ENCODE measurements around the gene CCDC33. TPM values are rescaled to one million over a fixed set of nuclear protein-coding genes. Genes with fewer than 3 reads are reported as not detected.

The CCDC33 gene
- total RNA-seq, 2 donors from 2014 or later = 1.5 TPM; not detected in 1

DNA sequence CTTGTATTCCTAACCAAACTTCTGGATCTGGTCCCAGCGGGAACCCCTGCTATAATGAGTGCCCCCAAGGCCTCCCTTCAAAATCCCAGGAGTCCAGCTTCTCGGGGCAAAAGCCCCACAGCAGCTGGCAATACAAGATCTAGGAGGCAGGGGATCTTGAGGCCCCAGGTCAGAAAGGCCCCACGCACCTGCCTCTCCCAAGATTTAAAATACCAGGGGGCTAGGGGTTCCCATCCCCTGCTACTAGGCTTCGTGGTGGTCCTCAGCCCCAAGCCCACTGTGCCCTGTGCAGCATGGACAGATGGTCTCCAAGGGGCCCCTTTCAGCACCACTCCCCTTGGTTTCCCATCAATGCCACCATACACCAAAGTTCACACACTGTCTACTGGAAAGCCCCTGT lies 147.2 kb downstream of the CCDC33 start:
- H3K9me3 ChIP-seq = no peaks in the 10 kb centered on the region
- TF ChIP-seq POLR2AphosphoS5 (IDR thresholded peaks at IDR 0.05) = no peak
- TF ChIP-seq POLR2A (IDR thresholded peaks at IDR 0.05) = no peak
- TF ChIP-seq, protein P1, sequence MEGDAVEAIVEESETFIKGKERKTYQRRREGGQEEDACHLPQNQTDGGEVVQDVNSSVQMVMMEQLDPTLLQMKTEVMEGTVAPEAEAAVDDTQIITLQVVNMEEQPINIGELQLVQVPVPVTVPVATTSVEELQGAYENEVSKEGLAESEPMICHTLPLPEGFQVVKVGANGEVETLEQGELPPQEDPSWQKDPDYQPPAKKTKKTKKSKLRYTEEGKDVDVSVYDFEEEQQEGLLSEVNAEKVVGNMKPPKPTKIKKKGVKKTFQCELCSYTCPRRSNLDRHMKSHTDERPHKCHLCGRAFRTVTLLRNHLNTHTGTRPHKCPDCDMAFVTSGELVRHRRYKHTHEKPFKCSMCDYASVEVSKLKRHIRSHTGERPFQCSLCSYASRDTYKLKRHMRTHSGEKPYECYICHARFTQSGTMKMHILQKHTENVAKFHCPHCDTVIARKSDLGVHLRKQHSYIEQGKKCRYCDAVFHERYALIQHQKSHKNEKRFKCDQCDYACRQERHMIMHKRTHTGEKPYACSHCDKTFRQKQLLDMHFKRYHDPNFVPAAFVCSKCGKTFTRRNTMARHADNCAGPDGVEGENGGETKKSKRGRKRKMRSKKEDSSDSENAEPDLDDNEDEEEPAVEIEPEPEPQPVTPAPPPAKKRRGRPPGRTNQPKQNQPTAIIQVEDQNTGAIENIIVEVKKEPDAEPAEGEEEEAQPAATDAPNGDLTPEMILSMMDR (IDR thresholded peaks at IDR 0.05) = no peak
- H3K36me3 ChIP-seq = no peaks in the 10 kb centered on the region
- DNase-seq (ENCODE audit: low spot score) = no peak
- no peak overlapping the region for H3K27ac ChIP-seq
- intact Hi-C loops (cut with DNase I) = no loop called here
- no peaks in the 10 kb centered on the region for H3K27me3 ChIP-seq (replicated peaks; ENCODE audit: insufficient read depth)
- 93% methylated on average over 4 of the region's 4 CpGs for WGBS
- no peaks in the 10 kb centered on the region for H3K4me1 ChIP-seq (replicated peaks)
- H3K4me3 ChIP-seq = no peak overlapping the region

DNA sequence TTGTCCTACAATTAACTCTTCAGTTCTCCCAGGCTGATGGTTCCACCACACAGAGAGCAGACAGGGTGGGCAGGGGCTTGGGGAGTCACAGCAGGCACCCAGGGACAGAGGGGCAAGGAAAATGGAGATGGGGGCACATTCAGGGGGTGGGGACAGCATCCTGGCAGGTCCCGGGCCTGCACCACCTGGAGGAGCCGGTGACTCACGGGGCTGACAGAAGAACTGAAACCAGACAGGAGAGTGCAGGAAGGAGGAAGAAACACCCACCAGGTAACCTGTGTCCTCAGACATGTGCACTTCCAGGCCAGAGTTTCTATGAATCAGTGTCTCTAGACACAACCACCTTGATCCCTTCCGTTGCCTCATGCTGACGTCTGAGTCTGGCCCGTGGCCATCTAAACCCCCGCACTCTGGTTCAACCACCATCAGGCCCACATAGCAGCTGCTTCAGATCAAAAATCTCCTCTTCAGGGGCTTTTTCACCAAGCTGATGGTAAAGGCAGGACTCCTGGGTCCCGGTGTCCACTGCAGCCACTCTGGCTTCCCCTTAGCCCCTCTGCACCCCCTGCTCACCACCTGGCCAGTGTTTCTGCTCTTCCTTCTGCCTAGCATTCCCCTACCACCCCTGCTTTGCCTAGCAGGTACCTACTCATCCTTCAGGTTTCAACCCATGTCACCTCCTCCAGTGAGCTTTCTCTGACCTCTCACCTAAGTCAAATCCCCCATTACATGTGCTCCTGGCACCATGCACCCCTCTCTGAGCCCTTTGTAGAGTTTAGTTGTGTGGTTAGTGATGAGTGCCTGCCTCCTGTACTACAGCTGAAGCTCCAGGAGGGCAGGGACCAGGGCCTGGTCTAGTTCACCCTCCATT lies 147.8 kb downstream of the CCDC33 start:
- Histone ChIP-seq H3K4me1 (replicated peaks) (no peaks in the 10 kb centered on the region), H3K36me3 (no peaks in the 10 kb centered on the region), H3K27ac (no peak overlapping the region), H3K9me3 (no peaks in the 10 kb centered on the region), H3K27me3 (replicated peaks; ENCODE audit: insufficient read depth) (no peaks in the 10 kb centered on the region), H3K4me3 (no peak overlapping the region)
- intact Hi-C loops (cut with DNase I) = no loop called here
- WGBS = 68% methylated on average over 8 of the region's 8 CpGs
- no peak for DNase-seq (ENCODE audit: low spot score)
- TF ChIP-seq POLR2A (IDR thresholded peaks at IDR 0.05) = no peak
- TF ChIP-seq POLR2AphosphoS5 (IDR thresholded peaks at IDR 0.05) = no peak
- TF ChIP-seq, protein P1 (IDR thresholded peaks at IDR 0.05) = no peak

DNA sequence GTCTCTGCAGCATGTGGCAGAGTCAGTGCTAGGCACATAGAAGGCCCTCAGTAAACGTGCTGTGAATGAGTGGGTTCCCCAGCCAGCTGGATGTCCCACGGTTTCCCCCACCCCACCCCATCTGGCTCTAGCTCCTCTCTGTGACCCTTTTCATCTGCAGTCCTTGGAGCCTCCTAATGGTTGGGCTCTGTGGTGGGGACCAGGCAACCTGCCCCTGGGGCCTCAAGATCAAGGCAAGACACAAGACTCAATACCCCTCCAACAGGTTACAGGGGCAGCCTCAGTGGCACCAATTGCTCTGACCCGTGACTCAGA lies 148.4 kb downstream of the CCDC33 start:
- DNase-seq (ENCODE audit: low spot score) = no peak
- 83% methylated on average over 3 of the region's 3 CpGs for WGBS
- Histone ChIP-seq H3K4me3 (no peak overlapping the region), H3K27me3 (replicated peaks; ENCODE audit: insufficient read depth) (no peaks in the 10 kb centered on the region), H3K27ac (no peak overlapping the region), H3K36me3 (no peaks in the 10 kb centered on the region), H3K4me1 (replicated peaks) (no peaks in the 10 kb centered on the region), H3K9me3 (no peaks in the 10 kb centered on the region)
- no peak for TF ChIP-seq POLR2AphosphoS5 (IDR thresholded peaks at IDR 0.05)
- TF ChIP-seq, protein P1 (IDR thresholded peaks at IDR 0.05) = no peak
- TF ChIP-seq POLR2A (IDR thresholded peaks at IDR 0.05) = no peak
- intact Hi-C loops (cut with DNase I) = no loop called here

DNA sequence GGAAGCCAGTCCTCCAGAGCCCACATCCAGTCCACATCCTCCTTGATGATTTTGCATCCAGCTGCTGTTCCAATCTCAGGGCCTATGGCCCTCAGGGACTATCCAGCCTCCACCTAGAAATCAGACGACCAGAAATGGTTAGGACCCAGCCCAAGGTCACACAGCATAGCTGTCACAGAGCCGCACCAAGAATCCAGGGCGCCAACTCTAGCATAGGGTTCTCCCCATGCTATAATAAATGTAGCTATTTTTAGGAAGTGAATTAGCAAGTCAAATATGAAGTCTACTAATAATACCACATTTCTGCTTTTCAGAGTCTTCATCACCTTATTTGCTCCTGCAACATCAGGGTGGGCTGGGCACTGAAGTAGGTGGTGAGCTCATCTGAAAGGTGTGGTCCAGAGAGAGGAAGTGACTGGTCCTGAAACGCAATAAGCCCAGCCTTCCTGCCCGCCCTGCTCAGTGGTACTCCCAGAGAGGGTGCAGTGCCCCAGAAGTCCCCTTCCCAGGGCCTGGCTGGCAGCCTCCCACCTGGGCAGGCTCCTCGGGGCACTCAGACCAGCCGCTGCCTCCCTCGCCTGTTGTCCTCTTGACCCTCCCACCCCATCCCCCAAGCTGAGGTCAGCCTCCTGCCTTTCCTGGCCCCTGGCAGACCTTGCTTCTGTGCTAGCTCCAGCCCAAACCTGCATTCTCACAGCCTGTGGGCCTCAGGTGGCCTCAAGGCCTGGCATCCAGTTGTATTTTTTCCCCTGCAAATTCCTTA lies 148.9 kb downstream of the CCDC33 start:
- Histone ChIP-seq H3K4me1 (replicated peaks) (no peaks in the 10 kb centered on the region), H3K27me3 (replicated peaks; ENCODE audit: insufficient read depth) (no peaks in the 10 kb centered on the region), H3K9me3 (no peaks in the 10 kb centered on the region), H3K4me3 (no peak overlapping the region), H3K27ac (no peak overlapping the region), H3K36me3 (no peaks in the 10 kb centered on the region)
- TF ChIP-seq, protein P1 (IDR thresholded peaks at IDR 0.05) = no peak
- TF ChIP-seq POLR2AphosphoS5 (IDR thresholded peaks at IDR 0.05) (no peak), POLR2A (IDR thresholded peaks at IDR 0.05) (no peak)
- 71% methylated on average over 8 of the region's 8 CpGs for WGBS
- DNase-seq (ENCODE audit: low spot score) = no peak
- intact Hi-C loops (cut with DNase I) = no loop called here
